Dermis blood vessel endothelial cell (primary cell): ENCODE measurements around the gene TMEM174. TPM values are rescaled to one million over a fixed set of nuclear protein-coding genes. Genes with fewer than 3 reads are reported as not detected.

Experiments
- DNase-seq: peaks from one replicate; pipeline ENCODE4 v3.0.0; 2010
- total RNA-seq: library from RNA; depleted of rRNA; stranded (reverse); fragments of >200 nt; gene quantifications from 2 replicates; pipeline ENCODE4 v1.2.3, GENCODE V29; 2014

TMEM174 gene
- total RNA-seq, 1 donor from 2014 or later, result not detected

DNA sequence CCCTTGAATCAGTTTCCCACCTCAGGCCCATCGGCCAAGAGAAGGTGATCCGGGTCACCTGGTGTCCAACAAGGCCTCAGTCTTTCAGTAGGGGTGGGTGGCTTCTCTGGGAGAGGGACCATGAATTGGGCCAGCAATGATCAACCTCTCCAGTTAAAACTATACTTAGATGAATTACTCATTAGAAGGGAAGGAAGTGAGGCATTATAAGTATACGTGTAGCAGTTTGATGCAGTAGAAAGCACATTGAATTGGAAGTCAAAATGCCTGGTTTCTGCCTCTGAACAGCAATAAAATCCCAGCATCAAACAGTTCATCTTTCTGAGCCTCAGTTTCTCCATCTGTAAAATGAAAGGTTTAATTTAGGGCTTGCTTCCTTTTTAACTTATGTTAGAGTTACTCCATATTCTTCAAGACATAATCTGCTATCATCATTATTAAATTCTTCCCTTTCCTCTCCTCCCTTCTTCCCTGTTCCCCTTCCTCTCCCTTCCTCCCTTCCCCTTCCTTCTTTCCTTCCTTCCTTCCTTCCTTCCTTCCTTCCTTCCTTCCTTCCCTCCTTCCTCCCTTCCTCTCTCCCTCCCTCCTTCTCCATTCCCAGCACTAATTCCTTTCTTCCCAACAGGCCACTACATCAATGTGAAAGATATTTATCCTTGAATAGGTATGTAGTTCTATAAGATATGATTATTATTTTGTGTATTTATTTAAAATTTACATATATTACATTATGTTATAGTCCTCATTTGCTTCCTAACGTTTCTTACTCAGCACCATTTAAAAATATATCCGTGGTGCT is 18.6 kb upstream of the TMEM174 start:
- peak; percentile 47 for DNase-seq

- peak; percentile 29 for DNase-seq
These were observed 17.4 kb upstream of the TMEM174 start for GRCh38 chr5:73155271-73156222.

- DNase-seq, result no peak
These were observed 15.3 kb upstream of the TMEM174 start for GRCh38 chr5:73157414-73158303.

DNA sequence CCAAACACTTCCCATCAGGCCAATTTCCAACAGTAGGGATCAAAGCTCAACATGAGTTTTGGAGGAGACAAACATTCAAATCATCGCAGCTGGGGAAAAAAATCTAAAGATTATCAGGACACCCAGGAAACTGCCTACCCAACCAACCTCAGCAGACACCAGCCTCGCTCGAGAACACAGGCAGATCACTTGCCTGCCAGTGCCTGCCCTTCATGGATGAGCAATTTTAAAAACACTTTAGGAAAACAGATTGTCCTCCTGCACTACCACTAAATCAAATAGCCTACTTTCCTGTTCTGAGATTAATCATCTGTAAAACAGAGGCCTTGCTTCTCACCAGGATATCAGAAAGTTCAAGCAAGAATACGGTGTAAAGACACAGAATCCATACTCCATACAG is 14.7 kb upstream of the TMEM174 start:
- DNase-seq, result no peak

DNA sequence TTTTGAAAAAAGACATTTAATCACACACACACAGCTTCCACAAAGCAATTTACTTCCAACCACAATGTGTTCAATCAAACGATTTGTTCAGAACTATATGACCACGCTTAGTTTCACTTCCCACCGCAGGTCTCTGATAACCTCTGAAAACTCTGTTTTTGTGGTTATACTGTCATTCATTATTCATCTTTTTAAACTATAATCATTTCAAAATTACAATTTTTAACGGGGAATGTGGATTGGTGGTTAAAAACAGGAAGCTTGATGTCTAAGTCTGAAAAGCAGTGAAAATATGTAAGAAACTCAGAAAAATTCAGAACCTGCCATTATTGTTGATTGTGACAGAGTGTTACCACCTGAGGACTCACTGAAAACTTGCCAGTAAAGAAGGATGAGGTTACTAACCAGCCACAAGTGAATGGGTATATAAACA is 12.7 kb upstream of the TMEM174 start:
- DNase-seq, result no peak

- DNase-seq, result peak; percentile 68
These were observed 2.5 kb upstream of the TMEM174 start for GRCh38 chr5:73170522-73170921.

GRCh38 chr5:73171495-73171894 is 1.5 kb upstream of the TMEM174 start:
- DNase-seq, result no peak

- DNase-seq, result no peak
These were observed 1.3 kb downstream of the TMEM174 start for GRCh38 chr5:73174100-73174815.

DNA sequence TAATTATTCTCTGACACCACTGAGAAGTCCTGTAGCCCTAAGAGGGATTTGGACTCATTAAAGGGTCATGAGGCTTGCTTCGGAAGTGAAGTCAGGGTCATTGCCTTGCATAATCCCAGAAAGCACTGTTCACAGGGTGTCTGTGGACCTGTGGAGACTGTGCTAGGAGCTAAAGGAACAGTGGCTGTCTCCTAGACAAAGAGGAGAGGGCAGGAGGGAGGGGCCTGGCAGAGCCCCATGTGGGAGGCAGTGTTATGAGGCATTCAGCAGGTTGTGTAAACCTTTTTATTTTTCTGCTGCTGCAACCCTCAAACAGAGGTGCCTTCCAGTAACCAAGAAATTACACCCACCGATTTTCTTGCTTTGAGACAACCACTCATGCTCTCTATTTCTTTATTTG is 3.3 kb downstream of the TMEM174 start:
- no peak for DNase-seq

- DNase-seq, result no peak
These were observed 5.3 kb downstream of the TMEM174 start for GRCh38 chr5:73178265-73178664.

DNA sequence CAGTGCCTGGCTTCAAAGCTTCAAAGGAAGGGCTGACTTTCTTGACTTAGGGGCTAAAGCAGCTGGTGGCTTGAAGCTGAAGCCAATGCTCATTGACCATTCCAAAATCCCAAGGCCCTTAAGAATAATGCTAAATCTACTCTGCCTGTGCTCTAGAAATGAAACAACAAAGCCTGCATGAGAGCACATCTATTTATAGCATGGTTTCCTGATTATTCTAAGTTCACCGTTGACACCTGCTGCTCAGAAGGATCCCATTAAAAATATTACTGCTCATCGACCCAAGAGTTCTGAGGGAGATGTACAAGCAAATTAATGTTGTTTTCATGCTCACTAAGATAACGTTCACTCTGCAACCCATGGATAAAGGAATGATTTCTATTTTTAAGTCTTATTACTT is 6.7 kb downstream of the TMEM174 start:
- no peak for DNase-seq

- no peak for DNase-seq
These were observed 7.6 kb downstream of the TMEM174 start for GRCh38 chr5:73180566-73180965.

DNA sequence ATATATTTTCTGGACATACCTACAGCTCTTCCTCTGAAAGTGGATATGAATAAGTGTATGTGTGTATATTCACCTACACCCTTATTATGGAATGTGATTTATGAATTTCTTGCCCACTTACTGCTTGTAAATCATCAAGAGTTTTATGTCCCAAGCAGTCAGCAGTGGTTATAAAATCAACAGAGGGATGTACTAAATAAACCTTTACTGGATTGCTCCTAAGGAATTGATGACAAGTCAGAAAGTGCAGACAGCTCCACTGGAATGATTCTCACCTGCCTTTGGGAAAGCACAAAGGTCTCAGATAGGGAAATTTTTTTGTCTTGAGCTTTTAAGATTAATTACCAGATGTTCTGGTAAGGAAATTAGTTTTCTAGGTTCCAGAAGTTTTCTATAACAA is 9.3 kb downstream of the TMEM174 start:
- DNase-seq, result no peak

GRCh38 chr5:73183000-73183399 is 10.0 kb downstream of the TMEM174 start:
- no peak for DNase-seq

DNA sequence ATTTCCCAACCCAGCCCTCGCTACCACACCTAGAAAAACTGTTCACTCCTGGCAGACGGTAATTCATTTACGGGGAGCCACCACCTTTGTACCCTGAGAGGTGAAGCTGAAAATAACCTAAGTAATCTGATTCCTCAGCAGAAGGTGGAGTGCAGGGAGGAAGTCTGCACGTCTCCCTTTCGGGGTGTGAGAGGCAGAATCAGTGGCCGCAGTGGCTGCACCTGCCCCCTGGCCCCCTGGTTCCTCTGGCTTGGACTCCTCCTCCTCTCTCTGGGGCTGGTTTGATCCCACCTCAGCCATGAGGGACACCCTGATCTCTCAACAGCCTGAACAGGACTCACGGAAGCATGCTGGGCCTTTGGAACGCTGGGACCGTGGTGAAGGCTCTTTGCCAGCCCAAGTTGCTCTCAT is 10.5 kb downstream of the TMEM174 start:
- no peak for DNase-seq

DNA sequence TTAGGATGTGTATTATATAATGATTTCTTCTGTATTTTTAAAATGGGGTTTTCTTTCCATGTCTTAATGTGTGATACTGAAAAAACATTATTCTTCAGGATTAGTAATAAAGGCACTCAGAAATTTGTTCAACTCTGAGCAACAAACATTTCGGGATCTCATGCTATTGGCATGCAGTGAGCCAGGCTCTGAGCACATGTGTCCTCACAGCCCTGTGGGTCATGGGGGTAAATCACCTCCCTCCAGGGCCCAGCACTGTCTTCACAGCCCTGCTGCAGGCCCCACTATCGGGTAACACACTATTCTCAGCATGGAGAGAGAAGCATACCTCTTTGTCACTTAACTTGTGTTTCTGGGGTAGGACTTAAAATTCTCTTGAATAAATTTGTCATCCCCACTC is 14.0 kb downstream of the TMEM174 start:
- DNase-seq, result no peak

GRCh38 chr5:73188764-73189531 is 16.0 kb downstream of the TMEM174 start:
- DNase-seq, result no peak

GRCh38 chr5:73189871-73190376 is 16.9 kb downstream of the TMEM174 start:
- no peak for DNase-seq

DNA sequence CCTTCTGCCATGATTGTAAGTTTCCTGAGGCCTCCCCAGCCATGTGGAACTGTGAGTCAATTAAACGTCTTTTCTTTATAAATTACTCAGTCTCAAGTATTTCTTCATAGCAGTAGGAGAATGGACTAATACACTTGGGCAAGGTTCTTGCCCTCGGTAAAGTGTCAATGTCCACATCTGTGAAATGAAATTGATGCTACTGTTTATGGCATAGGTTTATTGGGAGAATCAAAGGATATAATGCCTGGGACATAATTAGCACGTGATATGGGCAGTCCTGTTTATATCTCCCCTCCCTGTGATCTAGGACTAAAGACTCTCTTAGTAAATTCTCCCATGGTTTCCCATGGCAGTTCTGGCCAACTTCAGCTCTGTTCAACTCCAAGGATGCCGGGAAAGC is 19.4 kb downstream of the TMEM174 start:
- DNase-seq, result no peak

DNA sequence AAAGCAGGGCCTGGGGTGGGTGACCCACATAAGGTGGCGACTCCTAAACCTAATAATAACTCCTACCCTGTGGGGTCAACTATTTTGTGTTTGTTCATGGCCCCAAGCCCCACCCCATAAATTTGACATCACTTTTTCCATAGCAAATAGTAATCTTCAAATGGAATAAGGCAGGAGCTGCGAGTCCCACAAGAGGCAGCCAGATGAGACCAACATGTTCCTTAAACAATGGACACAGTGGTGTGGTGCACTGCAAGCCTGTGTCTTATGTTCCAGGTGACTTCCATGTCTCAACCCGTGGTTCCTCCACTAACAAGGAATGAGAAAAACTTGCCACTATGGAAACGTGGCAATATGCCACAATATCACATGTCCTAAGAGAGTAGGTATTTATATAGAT is 20.6 kb downstream of the TMEM174 start:
- DNase-seq, result no peak

DNA sequence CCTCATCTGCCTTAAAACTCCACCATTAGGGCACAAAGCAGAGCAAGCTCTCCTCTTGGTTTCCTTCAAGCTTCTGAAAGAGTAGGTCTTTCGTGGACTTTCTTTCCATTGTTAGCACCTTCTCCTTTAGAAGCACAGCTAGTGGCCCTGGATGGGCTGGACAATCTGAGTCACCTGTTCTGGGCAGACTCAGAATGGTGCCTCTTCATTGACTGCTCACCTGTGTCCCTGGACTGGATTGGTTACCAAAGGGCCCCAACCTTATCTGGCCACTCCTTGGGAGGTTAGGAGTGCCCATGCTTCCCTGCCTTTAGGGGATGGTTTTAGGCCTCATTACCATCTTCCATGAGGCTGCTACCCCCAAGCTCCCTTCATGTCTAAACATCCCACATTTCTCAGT is 23.2 kb downstream of the TMEM174 start:
- DNase-seq, result no peak
